ENCODE measurements around the gene SVBP. TPM values are rescaled to one million over a fixed set of nuclear protein-coding genes. Genes with fewer than 3 reads are reported as not detected.

Gene SVBP
- total and polyA plus RNA-seq, 2 of the 8 experiments (the other 6 are each of a cell fraction or from before 2014, with no cell fraction given), result 29.7 to 30.2 TPM

DNA sequence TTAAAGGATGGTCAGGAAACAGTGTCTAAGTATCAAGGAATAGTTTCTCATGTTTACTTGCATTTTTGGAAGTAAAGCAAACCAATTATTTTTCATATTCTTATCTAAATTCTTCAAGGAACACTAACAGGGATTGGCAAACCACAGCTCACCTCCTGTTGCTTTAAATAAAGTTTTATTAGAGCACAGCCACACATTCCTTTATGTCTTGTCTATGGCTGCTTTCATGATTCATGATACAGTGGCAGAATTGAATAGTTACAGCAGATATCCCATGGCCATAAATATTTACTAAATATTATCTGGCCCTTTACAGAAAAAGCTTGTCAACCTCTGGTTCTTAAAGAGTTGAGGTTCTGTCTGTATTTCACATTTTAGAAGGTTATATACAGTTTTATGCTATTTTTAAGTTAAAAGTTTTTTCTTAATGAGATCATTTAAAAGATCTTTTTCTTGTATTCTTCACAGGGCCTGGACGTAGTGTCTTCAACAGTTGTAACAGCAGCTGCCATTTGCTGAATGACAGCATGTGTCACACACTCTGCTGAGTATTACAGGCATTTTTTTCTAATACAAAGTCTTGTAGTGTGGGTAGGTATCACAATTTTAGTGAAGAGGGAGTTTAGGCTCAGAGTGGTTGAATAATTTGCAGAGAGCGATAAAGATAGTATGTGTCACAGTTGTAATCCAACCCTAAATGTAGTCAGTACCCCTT, 31.8 kb upstream of the SVBP start:
- H3K14ac ChIP-seq (ENCODE audit: insufficient read length), result no peak overlapping the region
- DNase-seq (ENCODE audit: low read depth in 1 of 2, low spot score in 2 of 2), result no peak
- H3K27ac ChIP-seq (ENCODE audit: low read depth, low read length), result no peak overlapping the region
- no peak overlapping the region for H2BK12ac ChIP-seq (ENCODE audit: low read depth, low read length)
- no peak overlapping the region for H4K5ac ChIP-seq (ENCODE audit: insufficient read length, low read depth, low read length)
- no peak overlapping the region for H2BK15ac ChIP-seq (ENCODE audit: low read length)
- H2AK5ac ChIP-seq (ENCODE audit: low read depth, low read length), result no peak overlapping the region
- H3K18ac ChIP-seq (ENCODE audit: extremely low read depth, low read length), result no peak overlapping the region
- H3K9me3 ChIP-seq (ENCODE audit: insufficient read depth in 2 of 2, low read depth in 1 of 2, low read length in 1 of 2), result peaks cover 0 to 8% of the 10 kb centered on the region in 2 experiments; a peak in 2 of 4 replicates
- no peak for FAIRE-seq
- no peak overlapping the region for H3K56ac ChIP-seq (replicated peaks; ENCODE audit: insufficient read length, low read depth, low read length)
- H3K4me3 ChIP-seq (ENCODE audit: extremely low read depth in 1 of 4, insufficient read depth in 2 of 4, low read depth in 3 of 4, low read length in 4 of 4), result no peak overlapping the region
- no peak overlapping the region for H2AFZ ChIP-seq (ENCODE audit: low read length)
- H2BK20ac ChIP-seq (ENCODE audit: low read length), result no peak overlapping the region
- H2BK120ac ChIP-seq (replicated peaks; ENCODE audit: low read depth, low read length), result no peak overlapping the region
- H4K91ac ChIP-seq (replicated peaks; ENCODE audit: insufficient read length, low read length), result no peak overlapping the region
- peaks cover 0 to 9% of the 10 kb centered on the region in 2 experiments for H4K20me1 ChIP-seq (replicated peaks in 1 of 2; ENCODE audit: control insufficient read depth in 1 of 2, insufficient read depth in 2 of 2, low read length in 2 of 2)
- H3K79me1 ChIP-seq (ENCODE audit: low read depth, low read length), result peaks cover 10% of the 10 kb centered on the region
- H3K4ac ChIP-seq (replicated peaks; ENCODE audit: insufficient read length, low read depth, low read length), result no peak overlapping the region
- H4K8ac ChIP-seq (ENCODE audit: extremely low read depth, insufficient read depth, low read length), result no peak overlapping the region
- peaks cover 10 to 37% (median 24%) of the 10 kb centered on the region in 4 experiments; a peak in 6 of 8 replicates for H3K36me3 ChIP-seq (ENCODE audit: control insufficient read depth in 2 of 4, insufficient read depth in 4 of 4, low read length in 3 of 4)
- H3K23me2 ChIP-seq (ENCODE audit: low read depth, low read length), result peaks cover 12% of the 10 kb centered on the region
- H3K4me1 ChIP-seq (replicated peaks in 1 of 4; ENCODE audit: control insufficient read depth in 3 of 4, insufficient read depth in 4 of 4, low read length in 3 of 4), result peaks cover 2 to 9% (median 5%) of the 10 kb centered on the region in 4 experiments; a peak in 6 of 7 replicates
- H2BK5ac ChIP-seq (ENCODE audit: low read depth, low read length), result no peak overlapping the region
- H3K23ac ChIP-seq (ENCODE audit: insufficient read length), result no peak overlapping the region
- POLR2A ChIA-PET (ENCODE audit: partially characterized antibody), result interaction anchor here (3.4 to 3.6 kb wide), 2 partner anchors 14 to 26 kb away, joined by 13 to 21 read pairs; no protein-coding TSS in a partner anchor
- WGBS, 2 experiments (ENCODE audit: extremely low coverage in 1 of 2, insufficient coverage in 1 of 2, insufficient read length in 1 of 2, insufficient replicate concordance in 2 of 2, low coverage in 1 of 2, low lambda C conversion rate in 2 of 2, missing lambda C conversion rate in 1 of 2), result 90% methylated on average over 2 of the region's 2 CpGs; no CpG with 5 or more reads in 1 of the 2 experiments
- H3K9ac ChIP-seq (replicated peaks in 1 of 4; ENCODE audit: extremely low read depth in 1 of 4, low read depth in 3 of 4, low read length in 3 of 4), result no peak overlapping the region
- no peaks in the 10 kb centered on the region for H3K27me3 ChIP-seq (replicated peaks in 1 of 4; ENCODE audit: control insufficient read depth in 3 of 4, extremely low read depth in 1 of 4, insufficient read depth in 3 of 4, low read length in 3 of 4)
- H3K79me2 ChIP-seq (ENCODE audit: control insufficient read depth in 1 of 2, insufficient read depth in 2 of 2, low read length in 2 of 2), result peaks cover 11 to 22% of the 10 kb centered on the region in 2 experiments; a peak in 3 of 4 replicates
- H3K4me2 ChIP-seq (ENCODE audit: insufficient read depth in 1 of 2, low read depth in 2 of 2, low read length in 2 of 2), result no peak overlapping the region; a peak in 1 of 4 replicates
- CTCF ChIA-PET (ENCODE audit: partially characterized antibody), result interaction anchor here (1.0 to 1.5 kb wide), 5 partner anchors 18 to 72 kb away, joined by 3 to 5 read pairs (median 3); no protein-coding TSS in a partner anchor
- TF ChIP-seq CHD1 (IDR thresholded peaks at IDR 0.05; ENCODE audit: low read depth, low read length) (no peak), SIN3A (conservative IDR thresholded peaks at IDR 0.05 in 1 of 2, IDR thresholded peaks at IDR 0.05 in 1 of 2; ENCODE audit: low read depth in 1 of 2, low read length in 2 of 2) (no peak), CHD2 (IDR thresholded peaks at IDR 0.05; ENCODE audit: low read length) (no peak), GTF2F1 (IDR thresholded peaks at IDR 0.05; ENCODE audit: borderline replicate concordance, low read depth, low read length) (no peak), CREB1 (IDR thresholded peaks at IDR 0.05) (no peak), TAF1 (IDR thresholded peaks at IDR 0.05; ENCODE audit: low read depth, low read length) (no peak), BCL11A (IDR thresholded peaks at IDR 0.05; ENCODE audit: low read depth in 2 of 2, low read length in 2 of 2) (no peak), SP4 (IDR thresholded peaks at IDR 0.05; ENCODE audit: low read length) (no peak), TEAD4 (IDR thresholded peaks at IDR 0.05; ENCODE audit: low read depth, low read length) (no peak), MAFK (IDR thresholded peaks at IDR 0.05; ENCODE audit: low read depth, low read length) (no peak), NANOG (IDR thresholded peaks at IDR 0.05; ENCODE audit: insufficient read depth, low read depth, low read length, poor library complexity, severe bottlenecking) (no peak), EGR1 (IDR thresholded peaks at IDR 0.05; ENCODE audit: borderline replicate concordance, low read depth, low read length) (no peak), HDAC6 (IDR thresholded peaks at IDR 0.05; ENCODE audit: low read depth, low read length) (no peak)

All from H1 (cell line).